PFSK-1 (cell line): ENCODE measurements around the gene DAGLA.

ENCODE experiments used
- POLR2AphosphoS5 ChIP-seq: IDR thresholded peaks from 2 replicates; pipeline ENCODE4 v1.6.1; 2012; ENCODE audit warnings: low read depth, mild to moderate bottlenecking, control low read depth, low read length, moderate library complexity
- TF ChIP-seq, protein P1 (sequence below), 2 experiments: IDR thresholded peaks; 2 replicates each; pipeline versions ENCODE4 v1.6.1 to v1.8.0; 2011 to 2012; ENCODE audit warnings: low read depth in 2 of 2, low read length in 2 of 2, control low read depth in 1 of 2, inconsistent platforms in 1 of 2, mild to moderate bottlenecking in 1 of 2, moderate library complexity in 1 of 2; ENCODE audit not compliant: insufficient read depth in 1 of 2

DNA sequence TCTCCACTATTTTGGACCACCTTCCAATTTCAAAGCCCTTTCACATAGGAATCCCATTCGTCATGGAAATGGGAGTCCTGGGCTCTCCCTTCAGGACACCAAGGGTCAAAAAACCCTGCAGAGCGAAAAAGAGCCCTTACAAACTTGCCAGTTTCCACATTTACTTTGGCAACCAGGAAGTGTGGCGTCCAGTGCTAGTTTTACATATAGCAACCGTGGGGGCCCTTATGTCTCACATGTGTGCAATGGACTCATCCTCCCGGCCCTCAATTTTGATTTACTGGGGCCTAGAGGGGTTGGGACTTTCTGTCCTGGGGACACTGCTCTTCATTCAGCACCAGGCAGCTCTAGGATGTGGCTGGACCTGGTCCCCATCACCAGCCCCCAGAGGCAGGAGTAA lies 33.7 kb downstream of the DAGLA start:
- TF ChIP-seq POLR2AphosphoS5 = no peak
- TF ChIP-seq, protein P1, sequence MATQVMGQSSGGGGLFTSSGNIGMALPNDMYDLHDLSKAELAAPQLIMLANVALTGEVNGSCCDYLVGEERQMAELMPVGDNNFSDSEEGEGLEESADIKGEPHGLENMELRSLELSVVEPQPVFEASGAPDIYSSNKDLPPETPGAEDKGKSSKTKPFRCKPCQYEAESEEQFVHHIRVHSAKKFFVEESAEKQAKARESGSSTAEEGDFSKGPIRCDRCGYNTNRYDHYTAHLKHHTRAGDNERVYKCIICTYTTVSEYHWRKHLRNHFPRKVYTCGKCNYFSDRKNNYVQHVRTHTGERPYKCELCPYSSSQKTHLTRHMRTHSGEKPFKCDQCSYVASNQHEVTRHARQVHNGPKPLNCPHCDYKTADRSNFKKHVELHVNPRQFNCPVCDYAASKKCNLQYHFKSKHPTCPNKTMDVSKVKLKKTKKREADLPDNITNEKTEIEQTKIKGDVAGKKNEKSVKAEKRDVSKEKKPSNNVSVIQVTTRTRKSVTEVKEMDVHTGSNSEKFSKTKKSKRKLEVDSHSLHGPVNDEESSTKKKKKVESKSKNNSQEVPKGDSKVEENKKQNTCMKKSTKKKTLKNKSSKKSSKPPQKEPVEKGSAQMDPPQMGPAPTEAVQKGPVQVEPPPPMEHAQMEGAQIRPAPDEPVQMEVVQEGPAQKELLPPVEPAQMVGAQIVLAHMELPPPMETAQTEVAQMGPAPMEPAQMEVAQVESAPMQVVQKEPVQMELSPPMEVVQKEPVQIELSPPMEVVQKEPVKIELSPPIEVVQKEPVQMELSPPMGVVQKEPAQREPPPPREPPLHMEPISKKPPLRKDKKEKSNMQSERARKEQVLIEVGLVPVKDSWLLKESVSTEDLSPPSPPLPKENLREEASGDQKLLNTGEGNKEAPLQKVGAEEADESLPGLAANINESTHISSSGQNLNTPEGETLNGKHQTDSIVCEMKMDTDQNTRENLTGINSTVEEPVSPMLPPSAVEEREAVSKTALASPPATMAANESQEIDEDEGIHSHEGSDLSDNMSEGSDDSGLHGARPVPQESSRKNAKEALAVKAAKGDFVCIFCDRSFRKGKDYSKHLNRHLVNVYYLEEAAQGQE (IDR thresholded peaks at IDR 0.05; ENCODE audit: insufficient read depth in 1 of 2, low read depth in 2 of 2, low read length in 2 of 2) = no peak
